ENCODE measurements around the gene ACTL8. TPM values are rescaled to one million over a fixed set of nuclear protein-coding genes. Genes with fewer than 3 reads are reported as not detected.
A peak's percentile ranks its signal among the peaks of the same experiment; 100 is the strongest.

The ACTL8 gene
- total and polyA plus RNA-seq, 2 experiments from 2014 or later = 0.38 to 0.71 TPM

DNA sequence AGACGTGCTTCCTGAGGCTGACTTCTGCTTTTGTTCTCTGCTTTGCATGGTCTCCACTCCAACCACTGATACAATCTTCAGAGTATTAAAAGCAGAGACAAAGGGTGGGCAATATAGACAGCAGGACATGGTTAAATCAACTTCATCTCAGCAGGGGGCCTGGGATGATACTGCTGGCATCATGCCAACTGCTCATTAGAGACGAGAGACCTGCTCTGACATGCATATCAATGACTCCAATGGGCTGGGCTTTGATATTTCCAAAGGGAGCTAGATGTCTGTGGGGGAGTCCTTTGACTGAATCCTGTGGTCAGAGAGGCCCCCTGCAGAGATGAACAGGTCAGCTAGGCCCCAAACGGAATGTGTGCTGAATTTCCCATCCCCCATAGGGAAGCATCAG, 106.6 kb downstream of the ACTL8 start:
- DNase-seq (ENCODE audit: low spot score) = peak; percentile 28
- Histone ChIP-seq H2AFZ (no peak overlapping the region), H3K27ac (ENCODE audit: low read depth) (no peak overlapping the region)

More for the DNA sequence above, 106.6 kb downstream of the ACTL8 start:
- peaks cover 15% of the 10 kb centered on the region for H3K4me1 Mint-ChIP-seq
- Histone ChIP-seq H4K20me1 (replicated peaks; ENCODE audit: insufficient read depth) (no peaks in the 10 kb centered on the region), H3K27me3 (ENCODE audit: insufficient read depth) (no peaks in the 10 kb centered on the region), H3K36me3 (ENCODE audit: insufficient read depth) (no peaks in the 10 kb centered on the region), H3K4me1 (ENCODE audit: insufficient read depth) (no peaks in the 10 kb centered on the region), H3K4me2 (no peak overlapping the region), H3F3A (replicated peaks; ENCODE audit: low read depth) (no peaks in the 10 kb centered on the region), H3K79me2 (replicated peaks; ENCODE audit: insufficient read depth) (no peaks in the 10 kb centered on the region), H3K9me2 (ENCODE audit: insufficient read depth) (0 out of 2 replicates have a peak, but pooled peaks cover 7% of the 10 kb centered on the region), H3K4me3 (no peak overlapping the region)
- TF ChIP-seq ZNF331 (CRISPR knock-in tag; IDR thresholded peaks at IDR 0.05; ENCODE audit: low read depth) (no peak), ZNF114 (CRISPR knock-in tag; IDR thresholded peaks at IDR 0.05) (no peak), EZH2phosphoT487 (IDR thresholded peaks at IDR 0.05; ENCODE audit: unreplicated experiment) (no peak), NANOG (IDR thresholded peaks at IDR 0.05; ENCODE audit: borderline replicate concordance) (no peak), CTCF (conservative IDR thresholded peaks at IDR 0.05; ENCODE audit: low read depth in 2 of 2) (no peak), JUNB (IDR thresholded peaks at IDR 0.05; ENCODE audit: unreplicated experiment) (no peak), POLR2AphosphoS5 (IDR thresholded peaks at IDR 0.05; ENCODE audit: low read depth) (no peak), EZH2 (IDR thresholded peaks at IDR 0.05; ENCODE audit: low read depth, unreplicated experiment) (no peak), STAT1 (IDR thresholded peaks at IDR 0.05; ENCODE audit: unreplicated experiment) (no peak), ETS1 (IDR thresholded peaks at IDR 0.05) (no peak), CREB1 (CRISPR knock-in tag; IDR thresholded peaks at IDR 0.05; ENCODE audit: low read depth) (no peak)
- TF ChIP-seq, protein P1, sequence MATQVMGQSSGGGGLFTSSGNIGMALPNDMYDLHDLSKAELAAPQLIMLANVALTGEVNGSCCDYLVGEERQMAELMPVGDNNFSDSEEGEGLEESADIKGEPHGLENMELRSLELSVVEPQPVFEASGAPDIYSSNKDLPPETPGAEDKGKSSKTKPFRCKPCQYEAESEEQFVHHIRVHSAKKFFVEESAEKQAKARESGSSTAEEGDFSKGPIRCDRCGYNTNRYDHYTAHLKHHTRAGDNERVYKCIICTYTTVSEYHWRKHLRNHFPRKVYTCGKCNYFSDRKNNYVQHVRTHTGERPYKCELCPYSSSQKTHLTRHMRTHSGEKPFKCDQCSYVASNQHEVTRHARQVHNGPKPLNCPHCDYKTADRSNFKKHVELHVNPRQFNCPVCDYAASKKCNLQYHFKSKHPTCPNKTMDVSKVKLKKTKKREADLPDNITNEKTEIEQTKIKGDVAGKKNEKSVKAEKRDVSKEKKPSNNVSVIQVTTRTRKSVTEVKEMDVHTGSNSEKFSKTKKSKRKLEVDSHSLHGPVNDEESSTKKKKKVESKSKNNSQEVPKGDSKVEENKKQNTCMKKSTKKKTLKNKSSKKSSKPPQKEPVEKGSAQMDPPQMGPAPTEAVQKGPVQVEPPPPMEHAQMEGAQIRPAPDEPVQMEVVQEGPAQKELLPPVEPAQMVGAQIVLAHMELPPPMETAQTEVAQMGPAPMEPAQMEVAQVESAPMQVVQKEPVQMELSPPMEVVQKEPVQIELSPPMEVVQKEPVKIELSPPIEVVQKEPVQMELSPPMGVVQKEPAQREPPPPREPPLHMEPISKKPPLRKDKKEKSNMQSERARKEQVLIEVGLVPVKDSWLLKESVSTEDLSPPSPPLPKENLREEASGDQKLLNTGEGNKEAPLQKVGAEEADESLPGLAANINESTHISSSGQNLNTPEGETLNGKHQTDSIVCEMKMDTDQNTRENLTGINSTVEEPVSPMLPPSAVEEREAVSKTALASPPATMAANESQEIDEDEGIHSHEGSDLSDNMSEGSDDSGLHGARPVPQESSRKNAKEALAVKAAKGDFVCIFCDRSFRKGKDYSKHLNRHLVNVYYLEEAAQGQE (IDR thresholded peaks at IDR 0.05; ENCODE audit: unreplicated experiment) = no peak
- TF ChIP-seq, protein P2, sequence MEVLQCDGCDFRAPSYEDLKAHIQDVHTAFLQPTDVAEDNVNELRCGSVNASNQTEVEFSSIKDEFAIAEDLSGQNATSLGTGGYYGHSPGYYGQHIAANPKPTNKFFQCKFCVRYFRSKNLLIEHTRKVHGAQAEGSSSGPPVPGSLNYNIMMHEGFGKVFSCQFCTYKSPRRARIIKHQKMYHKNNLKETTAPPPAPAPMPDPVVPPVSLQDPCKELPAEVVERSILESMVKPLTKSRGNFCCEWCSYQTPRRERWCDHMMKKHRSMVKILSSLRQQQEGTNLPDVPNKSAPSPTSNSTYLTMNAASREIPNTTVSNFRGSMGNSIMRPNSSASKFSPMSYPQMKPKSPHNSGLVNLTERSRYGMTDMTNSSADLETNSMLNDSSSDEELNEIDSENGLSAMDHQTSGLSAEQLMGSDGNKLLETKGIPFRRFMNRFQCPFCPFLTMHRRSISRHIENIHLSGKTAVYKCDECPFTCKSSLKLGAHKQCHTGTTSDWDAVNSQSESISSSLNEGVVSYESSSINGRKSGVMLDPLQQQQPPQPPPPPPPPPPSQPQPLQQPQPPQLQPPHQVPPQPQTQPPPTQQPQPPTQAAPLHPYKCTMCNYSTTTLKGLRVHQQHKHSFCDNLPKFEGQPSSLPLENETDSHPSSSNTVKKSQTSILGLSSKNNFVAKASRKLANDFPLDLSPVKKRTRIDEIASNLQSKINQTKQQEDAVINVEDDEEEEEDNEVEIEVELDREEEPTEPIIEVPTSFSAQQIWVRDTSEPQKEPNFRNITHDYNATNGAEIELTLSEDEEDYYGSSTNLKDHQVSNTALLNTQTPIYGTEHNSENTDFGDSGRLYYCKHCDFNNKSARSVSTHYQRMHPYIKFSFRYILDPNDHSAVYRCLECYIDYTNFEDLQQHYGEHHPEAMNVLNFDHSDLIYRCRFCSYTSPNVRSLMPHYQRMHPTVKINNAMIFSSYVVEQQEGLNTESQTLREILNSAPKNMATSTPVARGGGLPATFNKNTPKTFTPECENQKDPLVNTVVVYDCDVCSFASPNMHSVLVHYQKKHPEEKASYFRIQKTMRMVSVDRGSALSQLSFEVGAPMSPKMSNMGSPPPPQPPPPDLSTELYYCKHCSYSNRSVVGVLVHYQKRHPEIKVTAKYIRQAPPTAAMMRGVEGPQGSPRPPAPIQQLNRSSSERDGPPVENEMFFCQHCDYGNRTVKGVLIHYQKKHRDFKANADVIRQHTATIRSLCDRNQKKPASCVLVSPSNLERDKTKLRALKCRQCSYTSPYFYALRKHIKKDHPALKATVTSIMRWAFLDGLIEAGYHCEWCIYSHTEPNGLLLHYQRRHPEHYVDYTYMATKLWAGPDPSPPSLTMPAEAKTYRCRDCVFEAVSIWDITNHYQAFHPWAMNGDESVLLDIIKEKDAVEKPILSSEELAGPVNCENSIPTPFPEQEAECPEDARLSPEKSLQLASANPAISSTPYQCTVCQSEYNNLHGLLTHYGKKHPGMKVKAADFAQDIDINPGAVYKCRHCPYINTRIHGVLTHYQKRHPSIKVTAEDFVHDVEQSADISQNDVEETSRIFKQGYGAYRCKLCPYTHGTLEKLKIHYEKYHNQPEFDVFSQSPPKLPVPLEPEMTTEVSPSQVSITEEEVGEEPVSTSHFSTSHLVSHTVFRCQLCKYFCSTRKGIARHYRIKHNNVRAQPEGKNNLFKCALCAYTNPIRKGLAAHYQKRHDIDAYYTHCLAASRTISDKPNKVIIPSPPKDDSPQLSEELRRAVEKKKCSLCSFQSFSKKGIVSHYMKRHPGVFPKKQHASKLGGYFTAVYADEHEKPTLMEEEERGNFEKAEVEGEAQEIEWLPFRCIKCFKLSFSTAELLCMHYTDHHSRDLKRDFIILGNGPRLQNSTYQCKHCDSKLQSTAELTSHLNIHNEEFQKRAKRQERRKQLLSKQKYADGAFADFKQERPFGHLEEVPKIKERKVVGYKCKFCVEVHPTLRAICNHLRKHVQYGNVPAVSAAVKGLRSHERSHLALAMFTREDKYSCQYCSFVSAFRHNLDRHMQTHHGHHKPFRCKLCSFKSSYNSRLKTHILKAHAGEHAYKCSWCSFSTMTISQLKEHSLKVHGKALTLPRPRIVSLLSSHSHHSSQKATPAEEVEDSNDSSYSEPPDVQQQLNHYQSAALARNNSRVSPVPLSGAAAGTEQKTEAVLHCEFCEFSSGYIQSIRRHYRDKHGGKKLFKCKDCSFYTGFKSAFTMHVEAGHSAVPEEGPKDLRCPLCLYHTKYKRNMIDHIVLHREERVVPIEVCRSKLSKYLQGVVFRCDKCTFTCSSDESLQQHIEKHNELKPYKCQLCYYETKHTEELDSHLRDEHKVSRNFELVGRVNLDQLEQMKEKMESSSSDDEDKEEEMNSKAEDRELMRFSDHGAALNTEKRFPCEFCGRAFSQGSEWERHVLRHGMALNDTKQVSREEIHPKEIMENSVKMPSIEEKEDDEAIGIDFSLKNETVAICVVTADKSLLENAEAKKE (CRISPR knock-in tag; IDR thresholded peaks at IDR 0.05) = no peak
- ATAC-seq = peak; percentile 47; the same call in 2 of the 3 replicates
- peaks cover 11% of the 10 kb centered on the region for H3K27me3 Mint-ChIP-seq (ENCODE audit: insufficient read depth, low read depth, poor library complexity)
- H3K4me3 Mint-ChIP-seq = no peak overlapping the region
- no peaks in the 10 kb centered on the region for H3K36me3 Mint-ChIP-seq (ENCODE audit: low read depth)
- no peak overlapping the region for H3K27ac Mint-ChIP-seq
- no peaks in the 10 kb centered on the region; the same call in 2 of the 3 replicates for H3K9me3 Mint-ChIP-seq
